Measurements from ENCODE around the gene LINC01488. TPM values are rescaled to one million over a fixed set of nuclear protein-coding genes. Genes with fewer than 3 reads are reported as not detected.

The LINC01488 gene
- total RNA-seq, 2 donors from 2014 or later = not detected

DNA sequence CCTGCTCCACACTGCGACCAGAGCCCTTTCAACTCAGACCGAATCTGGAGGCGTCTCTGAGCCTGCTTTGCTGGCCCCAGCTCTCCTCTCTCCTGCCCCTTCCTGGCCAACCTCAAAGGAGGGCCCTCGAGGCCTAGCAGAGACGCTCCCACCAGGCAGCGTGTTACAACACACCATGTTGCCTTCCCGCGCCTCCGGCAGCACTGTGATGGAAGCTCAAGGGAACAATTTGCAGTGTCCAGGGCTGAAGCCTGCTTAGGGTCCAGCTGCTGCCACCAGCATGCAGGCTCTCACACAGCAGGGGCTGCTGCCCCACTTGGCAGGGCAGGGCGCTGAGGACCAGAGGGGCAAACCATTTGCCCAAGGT, 18.4 kb downstream of the LINC01488 start:
- DNase-seq (ENCODE audit: low spot score) = no peak
- Histone ChIP-seq H3K9me3 (no peaks in the 10 kb centered on the region), H3K27ac (no peak overlapping the region), H3K4me1 (replicated peaks) (peaks cover 3% of the 10 kb centered on the region), H3K36me3 (no peaks in the 10 kb centered on the region), H3K4me3 (no peak overlapping the region), H3K27me3 (replicated peaks; ENCODE audit: insufficient read depth) (no peaks in the 10 kb centered on the region)
- WGBS = 75% methylated on average over 10 of the region's 10 CpGs
- no peak for TF ChIP-seq POLR2AphosphoS5 (IDR thresholded peaks at IDR 0.05)
- no peak for TF ChIP-seq POLR2A (IDR thresholded peaks at IDR 0.05)
- TF ChIP-seq, protein P1, sequence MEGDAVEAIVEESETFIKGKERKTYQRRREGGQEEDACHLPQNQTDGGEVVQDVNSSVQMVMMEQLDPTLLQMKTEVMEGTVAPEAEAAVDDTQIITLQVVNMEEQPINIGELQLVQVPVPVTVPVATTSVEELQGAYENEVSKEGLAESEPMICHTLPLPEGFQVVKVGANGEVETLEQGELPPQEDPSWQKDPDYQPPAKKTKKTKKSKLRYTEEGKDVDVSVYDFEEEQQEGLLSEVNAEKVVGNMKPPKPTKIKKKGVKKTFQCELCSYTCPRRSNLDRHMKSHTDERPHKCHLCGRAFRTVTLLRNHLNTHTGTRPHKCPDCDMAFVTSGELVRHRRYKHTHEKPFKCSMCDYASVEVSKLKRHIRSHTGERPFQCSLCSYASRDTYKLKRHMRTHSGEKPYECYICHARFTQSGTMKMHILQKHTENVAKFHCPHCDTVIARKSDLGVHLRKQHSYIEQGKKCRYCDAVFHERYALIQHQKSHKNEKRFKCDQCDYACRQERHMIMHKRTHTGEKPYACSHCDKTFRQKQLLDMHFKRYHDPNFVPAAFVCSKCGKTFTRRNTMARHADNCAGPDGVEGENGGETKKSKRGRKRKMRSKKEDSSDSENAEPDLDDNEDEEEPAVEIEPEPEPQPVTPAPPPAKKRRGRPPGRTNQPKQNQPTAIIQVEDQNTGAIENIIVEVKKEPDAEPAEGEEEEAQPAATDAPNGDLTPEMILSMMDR (IDR thresholded peaks at IDR 0.05) = no peak
- intact Hi-C loops (cut with DNase I) = loop anchor here (10.0 kb wide), 1 partner anchor 135 kb away; no protein-coding TSS in a partner anchor

DNA sequence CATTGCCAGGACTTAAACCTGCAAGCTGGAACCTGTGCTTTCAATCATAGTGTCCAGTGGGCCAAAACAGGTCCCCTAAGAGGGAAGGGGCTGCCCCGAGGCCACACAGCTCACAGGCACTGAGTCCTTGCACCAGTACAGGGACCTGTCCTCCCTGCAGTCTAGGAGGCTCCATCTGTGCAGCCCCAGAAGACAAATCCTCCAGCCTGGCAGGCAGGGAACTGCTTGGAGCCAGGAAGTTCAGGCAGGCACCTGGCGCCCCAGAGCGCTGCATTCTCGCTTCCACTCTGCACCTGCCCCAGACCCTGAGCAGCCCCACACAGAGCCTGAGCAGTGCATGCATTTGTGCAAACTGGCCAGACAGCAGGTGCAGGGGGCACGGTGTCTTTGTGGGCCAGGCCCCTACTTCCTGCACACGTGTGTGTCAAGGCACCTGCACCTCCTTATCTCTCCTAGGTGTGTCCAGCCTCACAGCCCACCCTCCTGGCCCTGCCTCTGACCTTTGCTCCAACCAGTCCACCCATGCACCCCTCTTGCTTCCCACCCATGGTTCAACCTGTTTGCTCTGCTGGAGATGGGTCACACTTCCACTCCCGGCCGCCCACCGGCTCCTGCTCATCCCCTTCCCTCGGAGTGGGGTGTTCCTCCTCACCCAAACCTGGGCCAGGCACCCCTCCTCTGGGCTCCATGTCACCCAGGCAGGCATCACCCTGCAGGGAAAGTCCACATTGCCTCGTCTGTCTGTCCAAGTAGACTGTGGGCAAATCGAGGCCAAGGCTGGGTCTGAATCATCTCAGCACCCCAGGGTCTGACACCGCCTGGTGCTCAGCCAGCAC, 19.0 kb downstream of the LINC01488 start:
- TF ChIP-seq, protein P1 (IDR thresholded peaks at IDR 0.05) = no peak
- TF ChIP-seq POLR2A (IDR thresholded peaks at IDR 0.05) = no peak
- TF ChIP-seq POLR2AphosphoS5 (IDR thresholded peaks at IDR 0.05) = no peak
- Histone ChIP-seq H3K9me3 (no peaks in the 10 kb centered on the region), H3K4me3 (no peak overlapping the region), H3K4me1 (replicated peaks) (peaks cover 3% of the 10 kb centered on the region), H3K27me3 (replicated peaks; ENCODE audit: insufficient read depth) (no peaks in the 10 kb centered on the region), H3K27ac (no peak overlapping the region), H3K36me3 (no peaks in the 10 kb centered on the region)
- WGBS = 83% methylated on average over 13 of the region's 13 CpGs
- intact Hi-C loops (cut with DNase I) = no loop called here
- no peak for DNase-seq (ENCODE audit: low spot score)

DNA sequence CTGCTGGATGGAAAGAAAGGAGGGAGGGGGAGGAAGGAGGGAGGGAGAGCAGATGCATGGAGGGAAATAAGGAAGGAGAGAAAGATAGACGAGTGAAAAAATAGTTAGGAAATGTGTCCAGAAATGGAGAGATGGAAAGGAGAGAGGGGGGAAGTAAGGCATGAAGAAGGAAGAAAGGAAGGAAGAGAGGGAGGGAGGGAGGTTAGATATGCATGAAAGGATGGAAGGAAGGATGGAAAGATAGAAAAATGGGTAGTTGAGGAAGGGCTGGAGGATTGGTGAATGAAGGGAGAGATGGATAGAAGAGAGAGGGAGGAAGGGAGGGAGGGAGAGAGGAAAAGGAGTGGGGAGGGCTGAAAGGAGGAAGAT, 19.6 kb downstream of the LINC01488 start:
- intact Hi-C loops (cut with DNase I) = no loop called here
- Histone ChIP-seq H3K36me3 (no peaks in the 10 kb centered on the region), H3K4me3 (no peak overlapping the region), H3K27ac (no peak overlapping the region), H3K27me3 (replicated peaks; ENCODE audit: insufficient read depth) (no peaks in the 10 kb centered on the region), H3K9me3 (no peaks in the 10 kb centered on the region), H3K4me1 (replicated peaks) (peaks cover 3% of the 10 kb centered on the region)
- DNase-seq (ENCODE audit: low spot score) = no peak
- TF ChIP-seq, protein P1 (IDR thresholded peaks at IDR 0.05) = no peak
- no peak for TF ChIP-seq POLR2A (IDR thresholded peaks at IDR 0.05)
- no peak for TF ChIP-seq POLR2AphosphoS5 (IDR thresholded peaks at IDR 0.05)
- WGBS = 85% methylated on average over 1 of the region's 1 CpG

DNA sequence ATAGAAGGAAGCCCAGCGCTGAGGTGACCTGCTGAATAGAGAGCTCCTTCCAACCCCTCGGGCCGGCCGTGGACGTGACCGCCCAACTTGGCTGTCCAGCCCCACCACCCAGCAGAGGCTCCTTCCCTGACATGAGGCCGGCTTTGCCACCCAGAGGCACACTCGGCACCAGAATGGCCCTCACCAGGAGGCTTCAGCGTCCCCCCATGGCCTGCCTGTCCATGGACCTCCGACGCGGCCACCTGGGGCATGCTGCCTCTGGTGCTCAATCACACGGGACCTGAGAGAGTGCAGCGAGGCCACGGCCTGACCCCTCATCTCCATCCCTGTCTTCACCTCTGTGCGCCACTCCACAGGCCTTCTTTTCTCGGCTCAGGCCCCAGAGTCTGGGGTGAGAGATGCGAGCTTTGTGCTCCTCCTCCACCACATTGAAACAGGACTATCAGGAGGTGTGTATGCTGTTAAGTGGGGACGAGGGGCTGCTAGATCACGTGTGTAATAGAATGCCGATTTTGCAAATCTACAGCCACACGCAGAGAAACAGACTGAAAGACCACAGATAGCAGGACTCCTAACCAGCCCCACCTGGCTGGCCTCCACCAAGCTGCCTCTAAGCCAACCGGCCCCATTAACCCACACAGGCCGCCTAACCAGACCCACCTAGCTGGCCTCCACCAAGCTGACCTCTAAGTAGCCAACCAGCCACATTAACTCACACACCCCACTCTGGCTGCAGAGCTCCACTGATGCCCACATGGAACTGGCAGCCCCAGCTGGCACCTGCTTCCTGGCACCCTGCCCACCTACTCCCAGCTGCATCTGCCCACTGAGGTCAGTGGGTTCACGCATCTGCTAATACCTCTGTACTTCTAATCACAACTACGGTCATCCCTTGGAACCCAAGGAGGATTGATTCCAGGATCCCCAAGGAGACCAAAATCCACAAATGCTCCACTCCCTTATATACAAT, 20.7 kb downstream of the LINC01488 start:
- Histone ChIP-seq H3K27me3 (replicated peaks; ENCODE audit: insufficient read depth) (no peaks in the 10 kb centered on the region), H3K36me3 (no peaks in the 10 kb centered on the region), H3K27ac (no peak overlapping the region), H3K4me3 (no peak overlapping the region), H3K9me3 (no peaks in the 10 kb centered on the region), H3K4me1 (replicated peaks) (no peaks in the 10 kb centered on the region)
- intact Hi-C loops (cut with DNase I) = no loop called here
- DNase-seq (ENCODE audit: low spot score) = no peak
- TF ChIP-seq, protein P1 (IDR thresholded peaks at IDR 0.05) = no peak
- TF ChIP-seq POLR2A (IDR thresholded peaks at IDR 0.05) (no peak), POLR2AphosphoS5 (IDR thresholded peaks at IDR 0.05) (no peak)
- 91% methylated on average over 20 of the region's 26 CpGs for WGBS

Data from prostate gland (tissue), 2 donors.